OCI-LY3 (cell line): ENCODE measurements around the gene GRAMD4.

Experiments
- EZH2phosphoT487 ChIP-seq: fragments of 200-600 bp; shearing (Covaris generic); IDR thresholded peaks from 2 replicates; pipeline ENCODE4 v1.6.1; 2018; ENCODE audit warnings: antibody characterized with exemption, mixed run types, low read depth
- TF ChIP-seq, protein P1 (sequence below): fragments of 200-600, 300-600 bp; sonication (generic); IDR thresholded peaks from 2 replicates; pipeline ENCODE4 v1.5.1; 2014; ENCODE audit warnings: antibody characterized with exemption, low read length, low read depth

DNA sequence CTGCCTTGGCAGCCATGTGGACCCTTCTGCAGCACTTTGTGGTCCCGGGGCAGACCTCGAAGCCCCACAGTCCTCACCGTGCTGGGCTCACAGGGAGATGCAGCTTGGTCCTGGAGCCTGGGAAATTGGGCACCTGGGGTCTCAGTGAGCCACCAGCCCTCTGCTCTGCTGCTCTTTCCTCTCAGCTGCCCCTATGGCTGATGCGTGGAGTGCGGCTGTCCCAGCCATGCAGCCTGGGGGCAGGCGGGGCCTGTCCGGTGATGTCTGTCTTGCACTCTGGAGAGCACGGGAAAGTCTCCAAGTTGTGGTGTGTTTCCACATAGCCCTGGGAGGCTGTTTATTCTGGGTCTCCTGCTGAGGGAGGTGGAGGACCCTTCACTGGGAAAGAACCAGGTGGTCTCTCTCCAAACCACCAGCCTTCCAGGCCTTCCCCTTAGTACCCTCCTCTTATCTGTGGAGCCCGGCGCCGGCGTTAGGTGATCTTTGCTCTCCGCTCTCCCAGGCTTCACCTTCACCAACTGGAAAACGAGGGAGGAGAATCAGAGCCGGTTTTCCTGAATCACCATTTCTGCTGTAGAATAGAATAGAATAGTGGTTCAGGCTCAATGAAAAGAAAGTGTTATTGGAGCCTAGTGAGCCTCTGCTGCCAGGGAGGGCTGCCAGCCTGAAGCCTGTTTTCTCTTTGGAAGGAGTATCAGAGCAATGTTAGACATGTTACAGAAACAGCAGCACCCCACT, 41.2 kb upstream of the GRAMD4 start:
- TF ChIP-seq, protein P1, sequence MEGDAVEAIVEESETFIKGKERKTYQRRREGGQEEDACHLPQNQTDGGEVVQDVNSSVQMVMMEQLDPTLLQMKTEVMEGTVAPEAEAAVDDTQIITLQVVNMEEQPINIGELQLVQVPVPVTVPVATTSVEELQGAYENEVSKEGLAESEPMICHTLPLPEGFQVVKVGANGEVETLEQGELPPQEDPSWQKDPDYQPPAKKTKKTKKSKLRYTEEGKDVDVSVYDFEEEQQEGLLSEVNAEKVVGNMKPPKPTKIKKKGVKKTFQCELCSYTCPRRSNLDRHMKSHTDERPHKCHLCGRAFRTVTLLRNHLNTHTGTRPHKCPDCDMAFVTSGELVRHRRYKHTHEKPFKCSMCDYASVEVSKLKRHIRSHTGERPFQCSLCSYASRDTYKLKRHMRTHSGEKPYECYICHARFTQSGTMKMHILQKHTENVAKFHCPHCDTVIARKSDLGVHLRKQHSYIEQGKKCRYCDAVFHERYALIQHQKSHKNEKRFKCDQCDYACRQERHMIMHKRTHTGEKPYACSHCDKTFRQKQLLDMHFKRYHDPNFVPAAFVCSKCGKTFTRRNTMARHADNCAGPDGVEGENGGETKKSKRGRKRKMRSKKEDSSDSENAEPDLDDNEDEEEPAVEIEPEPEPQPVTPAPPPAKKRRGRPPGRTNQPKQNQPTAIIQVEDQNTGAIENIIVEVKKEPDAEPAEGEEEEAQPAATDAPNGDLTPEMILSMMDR = no peak
- TF ChIP-seq EZH2phosphoT487 = no peak
